Osteoblast (primary cell): ENCODE data around the gene FHIT. TPM values are rescaled to one million over a fixed set of nuclear protein-coding genes. Genes with fewer than 3 reads are reported as not detected.

Experiments
- DNase-seq: peaks from one replicate; pipeline ENCODE4 v3.0.0; 2011; ENCODE audit warnings: low spot score, mixed read lengths; ENCODE audit not compliant: insufficient read length; ENCODE audit errors: missing footprints
- H2AFZ ChIP-seq: 2 replicates; pipeline ENCODE4 v1.6.0; 2011; ENCODE audit warnings: mild to moderate bottlenecking, low read length
- H3K27ac ChIP-seq: 2 replicates; pipeline ENCODE4 v1.5.1; 2011; ENCODE audit warnings: mild to moderate bottlenecking, low read depth, low read length, moderate library complexity
- H3K27me3 ChIP-seq: 2 replicates; pipeline ENCODE4 v1.6.0; 2012; ENCODE audit warnings: mild to moderate bottlenecking, control low read depth, inconsistent platforms, low read length, moderate library complexity; ENCODE audit not compliant: insufficient read depth
- H3K36me3 ChIP-seq: 2 replicates; pipeline ENCODE4 v1.5.1; 2011; ENCODE audit warnings: mild to moderate bottlenecking, low read length, control low read depth, moderate library complexity; ENCODE audit not compliant: insufficient read depth
- H3K4me1 ChIP-seq: 2 replicates; pipeline ENCODE4 v1.5.1; 2011; ENCODE audit warnings: mild to moderate bottlenecking, low read length, control low read depth, moderate library complexity; ENCODE audit not compliant: insufficient read depth
- H3K4me2 ChIP-seq: 2 replicates; pipeline ENCODE4 v1.6.0; 2011; ENCODE audit warnings: mild to moderate bottlenecking, low read length; ENCODE audit not compliant: insufficient read depth
- H3K4me3 ChIP-seq: fragments of 200-600 bp; sonication (generic); 3 replicates; pipeline ENCODE4 v1.5.1; 2012; ENCODE audit warnings: mild to moderate bottlenecking, low read length, inconsistent platforms; ENCODE audit not compliant: insufficient read depth
- H3K79me2 ChIP-seq: 2 replicates; pipeline ENCODE4 v1.6.0; 2012; ENCODE audit warnings: mild to moderate bottlenecking, low read length, control low read depth, inconsistent platforms; ENCODE audit not compliant: insufficient read depth
- H3K9me3 ChIP-seq: 2 replicates; pipeline ENCODE4 v1.5.1; 2011; ENCODE audit warnings: low read depth, low read length, control low read depth
- H4K20me1 ChIP-seq: 2 replicates; pipeline ENCODE4 v1.6.0; 2012; ENCODE audit warnings: mild to moderate bottlenecking, low read length, control low read depth; ENCODE audit not compliant: insufficient read depth
- total RNA-seq: library from RNA; depleted of rRNA; stranded (reverse); fragments of >200 nt; gene quantifications from 2 replicates; pipeline ENCODE4 v1.2.3, GENCODE V29; 2012
- TF ChIP-seq, protein P1 (sequence below): IDR thresholded peaks from 2 replicates; pipeline ENCODE4 v1.5.1; 2011; ENCODE audit warnings: mild to moderate bottlenecking, low read depth, low read length, moderate library complexity; ENCODE audit errors: extremely low read depth

The FHIT gene
- total RNA-seq, 1 donor = 3.3 TPM

DNA sequence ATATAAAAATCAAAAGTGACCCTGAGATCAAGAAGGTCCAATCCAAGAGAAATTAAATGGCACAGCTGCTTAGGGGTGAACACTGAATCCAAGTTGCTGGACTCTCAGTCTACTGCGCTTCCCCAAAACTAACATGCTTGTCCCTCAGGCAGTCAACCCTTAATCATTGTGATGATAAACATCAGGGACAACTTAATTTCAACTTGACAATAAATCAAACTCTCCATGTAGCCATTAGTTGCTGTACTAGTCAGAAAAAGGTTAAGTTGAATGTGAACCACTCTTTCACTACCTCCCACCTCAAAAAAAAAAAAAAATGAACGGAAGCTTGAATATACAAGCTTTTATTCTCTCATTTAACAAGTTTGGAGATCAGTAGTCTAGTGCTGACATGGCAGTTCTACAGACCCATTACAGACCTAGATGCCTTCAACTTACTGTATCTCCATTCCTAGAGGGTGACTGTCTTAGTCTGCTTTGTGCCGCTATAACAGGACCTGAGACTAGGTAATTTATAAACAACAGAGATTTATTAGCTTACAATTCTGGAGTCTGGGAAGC is 185.7 kb downstream of the FHIT start:
- Histone ChIP-seq H3K79me2 (no peaks in the 10 kb centered on the region), H3K36me3 (no peaks in the 10 kb centered on the region), H3K4me1 (no peaks in the 10 kb centered on the region), H3K9me3 (no peaks in the 10 kb centered on the region), H3K27ac (no peak overlapping the region), H3K27me3 (no peaks in the 10 kb centered on the region), H2AFZ (no peak overlapping the region), H3K4me2 (no peak overlapping the region), H4K20me1 (no peaks in the 10 kb centered on the region), H3K4me3 (no peak overlapping the region)
- no peak for DNase-seq
- TF ChIP-seq, protein P1, sequence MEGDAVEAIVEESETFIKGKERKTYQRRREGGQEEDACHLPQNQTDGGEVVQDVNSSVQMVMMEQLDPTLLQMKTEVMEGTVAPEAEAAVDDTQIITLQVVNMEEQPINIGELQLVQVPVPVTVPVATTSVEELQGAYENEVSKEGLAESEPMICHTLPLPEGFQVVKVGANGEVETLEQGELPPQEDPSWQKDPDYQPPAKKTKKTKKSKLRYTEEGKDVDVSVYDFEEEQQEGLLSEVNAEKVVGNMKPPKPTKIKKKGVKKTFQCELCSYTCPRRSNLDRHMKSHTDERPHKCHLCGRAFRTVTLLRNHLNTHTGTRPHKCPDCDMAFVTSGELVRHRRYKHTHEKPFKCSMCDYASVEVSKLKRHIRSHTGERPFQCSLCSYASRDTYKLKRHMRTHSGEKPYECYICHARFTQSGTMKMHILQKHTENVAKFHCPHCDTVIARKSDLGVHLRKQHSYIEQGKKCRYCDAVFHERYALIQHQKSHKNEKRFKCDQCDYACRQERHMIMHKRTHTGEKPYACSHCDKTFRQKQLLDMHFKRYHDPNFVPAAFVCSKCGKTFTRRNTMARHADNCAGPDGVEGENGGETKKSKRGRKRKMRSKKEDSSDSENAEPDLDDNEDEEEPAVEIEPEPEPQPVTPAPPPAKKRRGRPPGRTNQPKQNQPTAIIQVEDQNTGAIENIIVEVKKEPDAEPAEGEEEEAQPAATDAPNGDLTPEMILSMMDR = no peak

DNA sequence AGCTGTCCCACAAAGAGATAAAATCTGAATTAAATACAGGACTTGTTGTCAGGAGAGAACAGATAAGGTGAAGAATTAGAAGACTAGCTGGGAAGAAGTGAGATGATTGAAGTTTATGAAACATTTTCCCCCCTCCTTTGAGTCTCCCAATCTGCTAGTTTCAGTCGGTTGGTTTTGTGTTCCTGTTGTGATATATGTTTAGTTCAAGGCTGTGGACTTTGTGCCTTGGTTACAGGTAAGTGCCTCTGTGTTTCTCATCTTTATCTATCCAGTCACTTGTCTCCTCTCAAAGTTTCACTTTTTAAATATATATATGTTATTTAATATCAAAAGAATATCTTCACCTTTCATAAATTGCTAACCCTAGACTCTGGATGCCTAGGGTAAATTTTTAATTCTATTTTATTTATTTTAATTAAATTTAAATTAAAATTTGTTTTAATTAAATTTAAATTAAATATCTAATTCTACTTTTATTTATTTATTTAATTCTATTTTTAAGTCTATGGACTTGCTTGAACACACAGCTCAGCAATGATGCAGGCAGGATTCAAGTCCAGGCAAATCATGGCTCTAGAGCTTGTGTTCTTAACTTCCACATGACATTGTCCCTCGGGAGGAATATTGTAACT is 190.0 kb downstream of the FHIT start:
- no peak overlapping the region for H2AFZ ChIP-seq
- DNase-seq = no peak
- H3K4me2 ChIP-seq = no peak overlapping the region
- no peak overlapping the region for H3K27ac ChIP-seq
- no peaks in the 10 kb centered on the region for H3K79me2 ChIP-seq
- H3K9me3 ChIP-seq = no peaks in the 10 kb centered on the region
- H3K4me1 ChIP-seq = no peaks in the 10 kb centered on the region
- H3K4me3 ChIP-seq = no peak overlapping the region
- no peaks in the 10 kb centered on the region for H3K36me3 ChIP-seq
- H3K27me3 ChIP-seq = no peaks in the 10 kb centered on the region
- no peaks in the 10 kb centered on the region for H4K20me1 ChIP-seq
- TF ChIP-seq, protein P1 = no peak

DNA sequence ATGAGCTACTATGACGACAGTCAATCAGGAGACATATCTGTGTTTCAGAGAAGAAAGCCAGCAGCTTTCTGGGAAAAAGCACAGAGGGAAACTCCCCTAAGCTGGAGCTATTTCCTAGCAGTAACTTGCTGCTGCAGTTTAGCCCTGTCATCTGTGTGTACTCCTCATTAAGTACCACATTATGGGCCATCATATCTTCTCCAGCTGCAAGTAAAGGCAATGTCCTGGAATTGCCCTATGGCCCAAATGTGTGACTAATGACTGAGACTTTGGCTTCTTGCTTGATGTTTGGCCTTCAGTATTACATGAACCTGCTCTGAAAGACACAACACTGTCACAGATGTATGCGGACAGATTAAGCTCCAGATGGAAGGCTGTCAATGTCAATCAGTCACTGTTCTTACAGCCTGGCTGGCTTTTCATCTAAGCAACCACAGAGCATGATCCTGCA is 190.8 kb downstream of the FHIT start:
- H4K20me1 ChIP-seq = no peaks in the 10 kb centered on the region
- H3K79me2 ChIP-seq = no peaks in the 10 kb centered on the region
- DNase-seq = no peak
- TF ChIP-seq, protein P1 = no peak
- H3K36me3 ChIP-seq = no peaks in the 10 kb centered on the region
- no peaks in the 10 kb centered on the region for H3K9me3 ChIP-seq
- no peak overlapping the region for H3K4me2 ChIP-seq
- no peaks in the 10 kb centered on the region for H3K27me3 ChIP-seq
- H3K4me3 ChIP-seq = no peak overlapping the region
- no peak overlapping the region for H3K27ac ChIP-seq
- H2AFZ ChIP-seq = no peak overlapping the region
- H3K4me1 ChIP-seq = no peaks in the 10 kb centered on the region

DNA sequence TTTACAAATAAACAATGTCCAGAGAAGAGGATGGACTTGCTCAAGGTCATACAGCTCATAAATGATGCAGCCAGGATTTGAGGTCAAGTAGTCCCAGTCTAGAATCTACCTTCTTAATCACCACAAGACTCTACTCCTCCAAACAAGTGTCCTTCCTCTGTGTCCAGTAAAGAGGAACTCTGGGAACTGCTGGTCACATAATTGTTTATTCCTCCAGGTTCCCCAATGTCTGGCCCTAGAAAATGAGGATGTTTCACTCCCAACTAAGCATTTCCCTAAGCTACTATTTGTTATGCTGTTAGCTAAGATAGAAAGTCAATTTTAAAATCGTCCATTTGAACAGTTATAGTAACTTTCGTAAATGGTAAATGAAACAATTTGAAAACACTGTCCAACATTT is 192.4 kb downstream of the FHIT start:
- Histone ChIP-seq H3K4me1 (no peaks in the 10 kb centered on the region), H3K36me3 (no peaks in the 10 kb centered on the region), H3K4me3 (no peak overlapping the region), H3K27ac (no peak overlapping the region), H3K4me2 (no peak overlapping the region), H4K20me1 (no peaks in the 10 kb centered on the region), H2AFZ (no peak overlapping the region), H3K27me3 (no peaks in the 10 kb centered on the region), H3K9me3 (no peaks in the 10 kb centered on the region), H3K79me2 (no peaks in the 10 kb centered on the region)
- TF ChIP-seq, protein P1 = no peak
- DNase-seq = no peak
